Measurements from ENCODE around the gene P2RX1.
A peak's percentile ranks its signal among the peaks of the same experiment; 100 is the strongest.
"Not testable (repeated sequence)": the region's sequence is repeated elsewhere in the genome, so short reads cannot be mapped to it uniquely, and the experiment has no call there.

The P2RX1 gene

GRCh38 chr17:3951420-3951819 lies 35.2 kb upstream of the P2RX1 start:
- DNase-seq, result no peak

GRCh38 chr17:3951003-3951402 lies 34.7 kb upstream of the P2RX1 start:
- no peak for DNase-seq

- DNase-seq, result no peak
Observed at GRCh38 chr17:3950584-3950983, 34.3 kb upstream of the P2RX1 start.

- no peak for DNase-seq
Observed at GRCh38 chr17:3949418-3949817, 33.2 kb upstream of the P2RX1 start.

- DNase-seq, result not testable (repeated sequence)
Observed at GRCh38 chr17:3948551-3948950, 32.3 kb upstream of the P2RX1 start.

- DNase-seq, result no peak
Observed at GRCh38 chr17:3947318-3947810, 31.1 kb upstream of the P2RX1 start.

GRCh38 chr17:3946711-3947235 lies 30.5 kb upstream of the P2RX1 start:
- DNase-seq, result no peak

GRCh38 chr17:3944485-3945388 lies 28.5 kb upstream of the P2RX1 start:
- DNase-seq, result peak; percentile 81

GRCh38 chr17:3943240-3943891 lies 27.1 kb upstream of the P2RX1 start:
- no peak for DNase-seq

GRCh38 chr17:3940965-3941698 lies 24.9 kb upstream of the P2RX1 start:
- no peak for DNase-seq

GRCh38 chr17:3937359-3937758 lies 21.1 kb upstream of the P2RX1 start:
- no peak for DNase-seq

GRCh38 chr17:3935825-3936355 lies 19.6 kb upstream of the P2RX1 start:
- no peak for DNase-seq

- peak; percentile 72 for DNase-seq
Observed at GRCh38 chr17:3935140-3935542, 18.9 kb upstream of the P2RX1 start.

GRCh38 chr17:3929764-3930163 lies 13.5 kb upstream of the P2RX1 start:
- no peak for DNase-seq

GRCh38 chr17:3929181-3929580 lies 12.9 kb upstream of the P2RX1 start:
- no peak for DNase-seq

GRCh38 chr17:3928406-3928805 lies 12.1 kb upstream of the P2RX1 start:
- no peak for DNase-seq

- DNase-seq, result no peak
Observed at GRCh38 chr17:3927628-3928340, 11.5 kb upstream of the P2RX1 start.

- no peak for DNase-seq
Observed at GRCh38 chr17:3926860-3927627, 10.8 kb upstream of the P2RX1 start.

- DNase-seq, result no peak
Observed at GRCh38 chr17:3925684-3926485, 9.6 kb upstream of the P2RX1 start.

All from left hindlimb (tissue), 1 donor.